ENCODE results near the gene NBL1.

Gene NBL1

DNA sequence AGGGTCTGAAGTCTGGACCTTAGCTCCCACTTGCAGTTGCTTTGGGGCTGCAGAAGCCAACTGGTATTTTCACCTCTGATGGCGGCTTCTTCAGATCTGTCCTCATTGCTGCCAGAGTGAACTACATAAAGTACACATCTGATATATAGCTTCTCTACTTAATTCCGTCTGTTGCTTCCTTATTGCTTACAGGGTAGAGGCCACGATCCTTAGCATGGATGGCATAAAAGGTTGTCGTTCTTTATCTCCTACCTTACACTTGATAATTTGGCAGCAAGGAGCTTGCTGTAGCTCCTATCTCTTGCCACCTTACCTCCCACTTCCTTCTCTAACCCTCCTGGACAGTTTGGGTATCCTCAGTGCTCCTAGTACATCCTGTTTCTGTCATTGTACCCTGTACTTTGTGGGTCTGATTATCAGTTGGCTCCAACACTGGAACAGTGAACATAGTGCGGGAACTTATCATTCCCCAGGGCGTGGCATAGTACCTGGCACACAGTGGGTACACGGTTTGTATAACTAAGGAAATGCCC, 30.9 kb upstream of the NBL1 start:
- in situ Hi-C loops (cut with MboI; ENCODE audit: low sequenced_read_pairs, unreplicated experiment): no loop called here
- TF ChIP-seq, protein P1, sequence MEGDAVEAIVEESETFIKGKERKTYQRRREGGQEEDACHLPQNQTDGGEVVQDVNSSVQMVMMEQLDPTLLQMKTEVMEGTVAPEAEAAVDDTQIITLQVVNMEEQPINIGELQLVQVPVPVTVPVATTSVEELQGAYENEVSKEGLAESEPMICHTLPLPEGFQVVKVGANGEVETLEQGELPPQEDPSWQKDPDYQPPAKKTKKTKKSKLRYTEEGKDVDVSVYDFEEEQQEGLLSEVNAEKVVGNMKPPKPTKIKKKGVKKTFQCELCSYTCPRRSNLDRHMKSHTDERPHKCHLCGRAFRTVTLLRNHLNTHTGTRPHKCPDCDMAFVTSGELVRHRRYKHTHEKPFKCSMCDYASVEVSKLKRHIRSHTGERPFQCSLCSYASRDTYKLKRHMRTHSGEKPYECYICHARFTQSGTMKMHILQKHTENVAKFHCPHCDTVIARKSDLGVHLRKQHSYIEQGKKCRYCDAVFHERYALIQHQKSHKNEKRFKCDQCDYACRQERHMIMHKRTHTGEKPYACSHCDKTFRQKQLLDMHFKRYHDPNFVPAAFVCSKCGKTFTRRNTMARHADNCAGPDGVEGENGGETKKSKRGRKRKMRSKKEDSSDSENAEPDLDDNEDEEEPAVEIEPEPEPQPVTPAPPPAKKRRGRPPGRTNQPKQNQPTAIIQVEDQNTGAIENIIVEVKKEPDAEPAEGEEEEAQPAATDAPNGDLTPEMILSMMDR (IDR thresholded peaks at IDR 0.05; ENCODE audit: borderline replicate concordance, control extremely low read depth, extremely low read depth, insufficient read depth, missing control alignments): no peak
- no peak for DNase-seq (ENCODE audit: low spot score)

DNA sequence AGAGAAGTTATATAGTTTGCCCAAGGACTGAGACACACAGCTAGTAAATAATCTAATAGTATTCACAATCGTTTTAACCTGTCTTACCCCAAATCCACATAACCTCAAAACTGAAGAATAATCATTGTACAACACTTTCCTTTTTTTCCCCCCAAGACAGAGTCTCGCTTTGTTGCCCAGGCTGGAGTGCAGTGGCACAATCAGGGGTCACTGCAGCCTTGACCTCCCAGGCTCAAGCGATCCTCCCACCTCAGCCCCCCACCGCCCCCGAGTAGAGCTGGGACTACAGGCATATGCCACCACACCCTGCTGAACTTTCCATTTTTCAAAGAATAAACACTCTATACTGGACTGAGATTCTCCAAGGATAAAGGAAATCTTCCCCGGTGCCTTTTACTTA, 28.7 kb upstream of the NBL1 start:
- in situ Hi-C loops (cut with MboI; ENCODE audit: low sequenced_read_pairs, unreplicated experiment): no loop called here
- DNase-seq (ENCODE audit: low spot score): no peak
- TF ChIP-seq, protein P1 (IDR thresholded peaks at IDR 0.05; ENCODE audit: borderline replicate concordance, control extremely low read depth, extremely low read depth, insufficient read depth, missing control alignments): no peak

DNA sequence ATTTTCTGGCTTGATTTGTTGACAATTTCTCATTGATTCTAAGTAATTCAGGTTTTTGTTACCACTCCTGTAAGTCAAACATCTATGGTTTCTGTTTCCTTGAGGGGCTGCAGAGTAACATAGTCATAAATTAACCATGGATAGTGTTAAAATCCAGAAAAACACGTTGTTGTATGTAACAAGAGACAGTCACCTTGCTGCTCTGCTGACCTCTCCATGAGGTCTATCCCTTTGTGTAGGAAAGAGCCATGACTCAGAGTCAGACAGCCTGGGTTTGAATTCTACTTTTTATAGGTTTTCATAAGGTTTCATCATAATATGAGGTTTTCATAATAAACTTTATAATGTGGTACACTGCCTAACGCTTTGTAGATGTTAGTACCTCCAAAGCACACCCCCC, 27.6 kb upstream of the NBL1 start:
- TF ChIP-seq, protein P1 (IDR thresholded peaks at IDR 0.05; ENCODE audit: borderline replicate concordance, control extremely low read depth, extremely low read depth, insufficient read depth, missing control alignments): no peak
- no peak for DNase-seq (ENCODE audit: low spot score)
- in situ Hi-C loops (cut with MboI; ENCODE audit: low sequenced_read_pairs, unreplicated experiment): no loop called here

DNA sequence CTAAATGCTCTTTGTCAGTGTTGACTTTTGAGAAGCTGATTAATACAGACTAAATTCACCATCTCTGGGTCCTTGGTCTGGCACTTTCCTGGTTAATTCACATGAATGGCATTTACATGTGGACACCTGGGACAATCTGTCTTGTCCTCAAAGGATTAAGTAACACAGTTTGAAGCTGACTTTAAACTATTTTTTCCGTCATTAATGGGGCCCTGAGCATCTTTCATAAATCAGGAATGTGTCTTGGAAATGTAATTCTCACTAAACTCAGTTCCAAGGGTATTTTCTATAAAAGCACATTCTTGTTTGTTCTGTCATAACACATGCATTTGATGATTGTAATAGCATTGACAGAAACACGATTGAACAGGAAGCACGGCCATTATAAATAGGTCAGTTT, 26.7 kb upstream of the NBL1 start:
- in situ Hi-C loops (cut with MboI; ENCODE audit: low sequenced_read_pairs, unreplicated experiment): no loop called here
- TF ChIP-seq, protein P1 (IDR thresholded peaks at IDR 0.05; ENCODE audit: borderline replicate concordance, control extremely low read depth, extremely low read depth, insufficient read depth, missing control alignments): no peak
- no peak for DNase-seq (ENCODE audit: low spot score)

DNA sequence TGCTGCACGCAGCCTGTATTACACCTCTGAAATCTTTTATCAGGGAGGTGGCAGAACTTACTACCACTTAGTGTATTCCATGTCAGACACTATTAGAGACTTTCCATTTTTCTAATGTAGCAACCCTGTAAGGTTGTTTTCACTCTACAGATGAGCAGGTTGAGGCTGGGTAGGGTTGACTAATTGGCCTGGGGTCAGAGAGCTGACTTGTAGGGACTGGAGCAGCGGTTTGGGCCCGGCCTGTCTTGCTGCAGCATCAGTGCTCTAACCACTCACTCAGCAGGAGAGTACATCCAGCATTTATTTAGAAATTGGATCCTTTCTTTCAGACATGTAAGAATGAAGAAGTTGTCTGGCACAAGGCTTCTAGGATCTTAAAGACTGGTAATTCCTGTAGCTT, 25.7 kb upstream of the NBL1 start:
- DNase-seq (ENCODE audit: low spot score): no peak
- in situ Hi-C loops (cut with MboI; ENCODE audit: low sequenced_read_pairs, unreplicated experiment): no loop called here
- TF ChIP-seq, protein P1 (IDR thresholded peaks at IDR 0.05; ENCODE audit: borderline replicate concordance, control extremely low read depth, extremely low read depth, insufficient read depth, missing control alignments): no peak

DNA sequence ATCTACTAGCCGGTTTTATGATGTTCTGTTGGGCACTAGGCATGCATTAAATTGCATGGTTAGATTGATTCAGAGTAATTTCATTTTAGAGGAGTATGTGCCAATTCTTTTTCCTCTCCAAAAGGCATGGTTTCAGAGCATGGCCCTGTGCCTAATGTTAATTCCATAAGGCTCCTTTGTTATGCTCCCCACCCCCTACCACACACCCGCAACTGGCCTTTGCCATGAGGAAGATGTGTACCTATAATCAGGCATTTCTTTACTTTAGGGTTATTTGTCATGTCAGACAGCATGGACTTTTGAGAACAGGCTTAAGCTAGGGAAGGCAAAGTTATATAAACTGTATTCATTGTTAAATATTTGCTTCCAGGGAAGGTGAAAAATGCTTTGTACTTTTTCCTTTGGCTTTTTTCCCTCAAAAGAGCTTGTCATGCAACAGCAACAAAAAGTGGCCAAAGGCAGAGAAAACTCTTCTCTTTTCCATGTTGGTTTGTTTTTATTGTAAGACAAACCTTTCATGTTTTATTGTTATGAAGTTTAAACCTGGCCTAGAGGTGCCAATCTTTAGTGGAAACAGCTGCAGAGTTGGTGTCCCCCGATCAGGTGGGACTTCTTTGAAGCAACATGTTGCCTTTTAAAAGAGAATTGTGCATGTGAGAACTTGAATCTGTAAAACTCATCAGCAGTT, 24.3 kb upstream of the NBL1 start:
- TF ChIP-seq, protein P1 (IDR thresholded peaks at IDR 0.05; ENCODE audit: borderline replicate concordance, control extremely low read depth, extremely low read depth, insufficient read depth, missing control alignments): no peak
- DNase-seq (ENCODE audit: low spot score): no peak
- in situ Hi-C loops (cut with MboI; ENCODE audit: low sequenced_read_pairs, unreplicated experiment): no loop called here

Measured in GM13976 (cell line).